Upper lobe of left lung (tissue), 4 donors: ENCODE data around the gene GTF2H1.

Experiments
- CTCF ChIP-seq, 6 experiments: fragments of 450-650 bp in 4 of 6; fragments of 200-600 bp in 2 of 6; sonication (generic) in 2 of 6; IDR thresholded peaks; one replicate each; pipeline ENCODE4 v1.5.1; 2016 to 2019; ENCODE audit warnings: antibody characterized with exemption in 6 of 6
- POLR2A ChIP-seq, 4 donors: fragments of 450-650 bp; IDR thresholded peaks; one replicate each; pipeline ENCODE4 v1.5.1; 2016 to 2017; ENCODE audit warnings: antibody characterized with exemption in 4 of 4, mild to moderate bottlenecking in 2 of 4

GRCh38 chr11:18312663-18313420 is 9.5 kb upstream of the GTF2H1 start:
- TF ChIP-seq CTCF (IDR thresholded peaks at IDR 0.05), result no peak
- no peak for TF ChIP-seq POLR2A (IDR thresholded peaks at IDR 0.05)
